ENCODE measurements around the gene PAQR7.

DNA sequence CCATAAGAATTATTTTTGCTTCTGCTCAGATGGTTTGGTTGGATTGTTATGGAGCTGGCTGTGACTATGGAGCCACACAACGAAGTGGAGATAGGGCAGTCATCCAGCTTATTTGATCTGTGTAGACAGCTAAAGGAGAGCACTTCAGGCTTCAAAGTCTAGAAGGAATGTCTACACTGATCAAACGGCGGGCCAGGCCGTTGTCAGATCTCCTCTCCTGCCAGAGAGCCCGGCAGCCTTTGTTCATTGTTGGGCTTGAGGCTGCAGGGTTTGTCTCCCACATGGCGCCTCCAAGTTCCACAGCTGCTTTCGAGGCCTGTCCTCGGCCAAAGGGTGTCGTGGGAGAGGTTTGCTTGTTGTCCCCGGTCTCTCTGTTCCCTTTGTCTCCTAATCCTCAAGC, 33.5 kb upstream of the PAQR7 start:
- TF ChIP-seq, protein P1, sequence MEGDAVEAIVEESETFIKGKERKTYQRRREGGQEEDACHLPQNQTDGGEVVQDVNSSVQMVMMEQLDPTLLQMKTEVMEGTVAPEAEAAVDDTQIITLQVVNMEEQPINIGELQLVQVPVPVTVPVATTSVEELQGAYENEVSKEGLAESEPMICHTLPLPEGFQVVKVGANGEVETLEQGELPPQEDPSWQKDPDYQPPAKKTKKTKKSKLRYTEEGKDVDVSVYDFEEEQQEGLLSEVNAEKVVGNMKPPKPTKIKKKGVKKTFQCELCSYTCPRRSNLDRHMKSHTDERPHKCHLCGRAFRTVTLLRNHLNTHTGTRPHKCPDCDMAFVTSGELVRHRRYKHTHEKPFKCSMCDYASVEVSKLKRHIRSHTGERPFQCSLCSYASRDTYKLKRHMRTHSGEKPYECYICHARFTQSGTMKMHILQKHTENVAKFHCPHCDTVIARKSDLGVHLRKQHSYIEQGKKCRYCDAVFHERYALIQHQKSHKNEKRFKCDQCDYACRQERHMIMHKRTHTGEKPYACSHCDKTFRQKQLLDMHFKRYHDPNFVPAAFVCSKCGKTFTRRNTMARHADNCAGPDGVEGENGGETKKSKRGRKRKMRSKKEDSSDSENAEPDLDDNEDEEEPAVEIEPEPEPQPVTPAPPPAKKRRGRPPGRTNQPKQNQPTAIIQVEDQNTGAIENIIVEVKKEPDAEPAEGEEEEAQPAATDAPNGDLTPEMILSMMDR (IDR thresholded peaks at IDR 0.05), result no peak
- no peak for TF ChIP-seq POLR2A (IDR thresholded peaks at IDR 0.05)
